ENCODE measurements around the gene ELAPOR1. TPM values are rescaled to one million over a fixed set of nuclear protein-coding genes. Genes with fewer than 3 reads are reported as not detected.
A peak's percentile ranks its signal among the peaks of the same experiment; 100 is the strongest.

ELAPOR1 gene
- total and polyA plus RNA-seq, 9 of the 15 experiments (the other 6 are each of a cell fraction or from before 2014, with no cell fraction given), result 0.07 to 1.2 (median 0.18) TPM

DNA sequence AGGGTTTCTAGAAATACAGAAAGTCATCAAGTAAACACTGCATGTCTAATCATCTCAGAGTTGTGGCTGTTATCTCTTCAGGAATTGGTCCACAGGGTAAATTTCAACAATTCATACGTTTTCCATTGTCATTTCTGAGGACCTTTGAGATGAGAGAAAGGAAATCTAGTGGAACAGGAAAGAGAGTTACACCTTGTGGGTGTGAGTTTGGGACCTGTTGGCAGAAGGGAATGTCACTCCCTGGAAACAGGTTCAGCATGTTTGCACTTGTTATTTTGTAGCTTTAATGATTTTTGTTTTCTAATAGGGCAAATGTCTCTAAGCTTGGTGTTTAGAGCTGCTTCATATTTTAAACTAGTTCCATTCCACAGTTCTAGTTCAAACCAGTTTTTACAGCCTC, 17.8 kb upstream of the ELAPOR1 start:
- no peaks in the 10 kb centered on the region for H3K9me3 ChIP-seq (replicated peaks; ENCODE audit: control insufficient read depth, insufficient read depth, low read depth, low read length)
- H3K4me3 ChIP-seq, result no peak overlapping the region
- H3K4me1 ChIP-seq (replicated peaks in 1 of 2; ENCODE audit: control insufficient read depth in 2 of 2, insufficient read depth in 2 of 2, low read length in 2 of 2), result peaks cover 13 to 30% of the 10 kb centered on the region in 2 experiments
- H3K9ac ChIP-seq (ENCODE audit: insufficient read depth in 1 of 2, low read depth in 2 of 2, low read length in 2 of 2), result peak overlapping the region in 1 of 2 experiments; percentile 7; a peak in 1 of 4 replicates
- H3K27ac ChIP-seq (ENCODE audit: extremely low read depth, low read depth, low read length), result peak overlapping the region; percentile 18; the same call in 2 of the 3 replicates
- in situ Hi-C loops (cut with MboI), result no loop called here
- H4K20me1 ChIP-seq (replicated peaks; ENCODE audit: control insufficient read depth, insufficient read depth, low read length), result no peaks in the 10 kb centered on the region
- H3K79me2 ChIP-seq (ENCODE audit: control insufficient read depth, insufficient read depth, low read length), result peaks cover 65% of the 10 kb centered on the region
- H3K36me3 ChIP-seq (ENCODE audit: control insufficient read depth, insufficient read depth, low read length), result peaks cover 48% of the 10 kb centered on the region
- DNase-seq (ENCODE audit: extremely low read depth in 1 of 4, low spot score in 3 of 4) (no peak), FAIRE-seq (no peak), ATAC-seq (no peak)
- POLR2A ChIA-PET, result interaction anchor here (0.6 to 1.1 kb wide), 2 partner anchors 180 to 375 kb away, joined by 3 to 4 read pairs; no protein-coding TSS in a partner anchor
- H3K4me2 ChIP-seq (ENCODE audit: insufficient read depth, low read length), result no peak overlapping the region
- H2AFZ ChIP-seq (ENCODE audit: low read depth, low read length), result no peak overlapping the region
- 8% methylated on average over 1 of the region's 1 CpG for WGBS (ENCODE audit: insufficient coverage, low coverage, missing lambda C conversion rate)
- CTCF ChIA-PET (ENCODE audit: low intra/inter-chr PET ratio), result no interaction called here
- H3K9me1 ChIP-seq (ENCODE audit: control insufficient read depth, insufficient read depth, low read length), result no peaks in the 10 kb centered on the region
- no TSS peak for BruUV-seq (replicated peaks)
- no peaks in the 10 kb centered on the region for H3K27me3 ChIP-seq (ENCODE audit: control insufficient read depth in 2 of 2, insufficient read depth in 2 of 2, low read length in 2 of 2)
- intact Hi-C loops (cut with micrococcal nuclease), result no loop called here
- TF ChIP-seq, protein P1, sequence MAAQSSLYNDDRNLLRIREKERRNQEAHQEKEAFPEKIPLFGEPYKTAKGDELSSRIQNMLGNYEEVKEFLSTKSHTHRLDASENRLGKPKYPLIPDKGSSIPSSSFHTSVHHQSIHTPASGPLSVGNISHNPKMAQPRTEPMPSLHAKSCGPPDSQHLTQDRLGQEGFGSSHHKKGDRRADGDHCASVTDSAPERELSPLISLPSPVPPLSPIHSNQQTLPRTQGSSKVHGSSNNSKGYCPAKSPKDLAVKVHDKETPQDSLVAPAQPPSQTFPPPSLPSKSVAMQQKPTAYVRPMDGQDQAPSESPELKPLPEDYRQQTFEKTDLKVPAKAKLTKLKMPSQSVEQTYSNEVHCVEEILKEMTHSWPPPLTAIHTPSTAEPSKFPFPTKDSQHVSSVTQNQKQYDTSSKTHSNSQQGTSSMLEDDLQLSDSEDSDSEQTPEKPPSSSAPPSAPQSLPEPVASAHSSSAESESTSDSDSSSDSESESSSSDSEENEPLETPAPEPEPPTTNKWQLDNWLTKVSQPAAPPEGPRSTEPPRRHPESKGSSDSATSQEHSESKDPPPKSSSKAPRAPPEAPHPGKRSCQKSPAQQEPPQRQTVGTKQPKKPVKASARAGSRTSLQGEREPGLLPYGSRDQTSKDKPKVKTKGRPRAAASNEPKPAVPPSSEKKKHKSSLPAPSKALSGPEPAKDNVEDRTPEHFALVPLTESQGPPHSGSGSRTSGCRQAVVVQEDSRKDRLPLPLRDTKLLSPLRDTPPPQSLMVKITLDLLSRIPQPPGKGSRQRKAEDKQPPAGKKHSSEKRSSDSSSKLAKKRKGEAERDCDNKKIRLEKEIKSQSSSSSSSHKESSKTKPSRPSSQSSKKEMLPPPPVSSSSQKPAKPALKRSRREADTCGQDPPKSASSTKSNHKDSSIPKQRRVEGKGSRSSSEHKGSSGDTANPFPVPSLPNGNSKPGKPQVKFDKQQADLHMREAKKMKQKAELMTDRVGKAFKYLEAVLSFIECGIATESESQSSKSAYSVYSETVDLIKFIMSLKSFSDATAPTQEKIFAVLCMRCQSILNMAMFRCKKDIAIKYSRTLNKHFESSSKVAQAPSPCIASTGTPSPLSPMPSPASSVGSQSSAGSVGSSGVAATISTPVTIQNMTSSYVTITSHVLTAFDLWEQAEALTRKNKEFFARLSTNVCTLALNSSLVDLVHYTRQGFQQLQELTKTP (IDR thresholded peaks at IDR 0.05; ENCODE audit: low read depth in 1 of 2, partially characterized antibody in 2 of 2), result peak in 1 of 2 experiments; percentile 48
- TF ChIP-seq ZNF766 (CRISPR knock-in tag; conservative IDR thresholded peaks at IDR 0.05), result 0 out of 2 replicates have a peak, but pooled peaks have one; percentile 33
- TF ChIP-seq SOX6 (IDR thresholded peaks at IDR 0.05), result peak; percentile 44; the same call in 1 of the 2 replicates
- TF ChIP-seq, protein P2, sequence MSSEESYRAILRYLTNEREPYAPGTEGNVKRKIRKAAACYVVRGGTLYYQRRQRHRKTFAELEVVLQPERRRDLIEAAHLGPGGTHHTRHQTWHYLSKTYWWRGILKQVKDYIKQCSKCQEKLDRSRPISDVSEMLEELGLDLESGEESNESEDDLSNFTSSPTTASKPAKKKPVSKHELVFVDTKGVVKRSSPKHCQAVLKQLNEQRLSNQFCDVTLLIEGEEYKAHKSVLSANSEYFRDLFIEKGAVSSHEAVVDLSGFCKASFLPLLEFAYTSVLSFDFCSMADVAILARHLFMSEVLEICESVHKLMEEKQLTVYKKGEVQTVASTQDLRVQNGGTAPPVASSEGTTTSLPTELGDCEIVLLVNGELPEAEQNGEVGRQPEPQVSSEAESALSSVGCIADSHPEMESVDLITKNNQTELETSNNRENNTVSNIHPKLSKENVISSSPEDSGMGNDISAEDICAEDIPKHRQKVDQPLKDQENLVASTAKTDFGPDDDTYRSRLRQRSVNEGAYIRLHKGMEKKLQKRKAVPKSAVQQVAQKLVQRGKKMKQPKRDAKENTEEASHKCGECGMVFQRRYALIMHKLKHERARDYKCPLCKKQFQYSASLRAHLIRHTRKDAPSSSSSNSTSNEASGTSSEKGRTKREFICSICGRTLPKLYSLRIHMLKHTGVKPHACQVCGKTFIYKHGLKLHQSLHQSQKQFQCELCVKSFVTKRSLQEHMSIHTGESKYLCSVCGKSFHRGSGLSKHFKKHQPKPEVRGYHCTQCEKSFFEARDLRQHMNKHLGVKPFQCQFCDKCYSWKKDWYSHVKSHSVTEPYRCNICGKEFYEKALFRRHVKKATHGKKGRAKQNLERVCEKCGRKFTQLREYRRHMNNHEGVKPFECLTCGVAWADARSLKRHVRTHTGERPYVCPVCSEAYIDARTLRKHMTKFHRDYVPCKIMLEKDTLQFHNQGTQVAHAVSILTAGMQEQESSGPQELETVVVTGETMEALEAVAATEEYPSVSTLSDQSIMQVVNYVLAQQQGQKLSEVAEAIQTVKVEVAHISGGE (CRISPR knock-in tag; IDR thresholded peaks at IDR 0.05), result peak in 1 of 3 experiments; percentile 74; a peak in 1 of 6 replicates
- TF ChIP-seq, protein P3, sequence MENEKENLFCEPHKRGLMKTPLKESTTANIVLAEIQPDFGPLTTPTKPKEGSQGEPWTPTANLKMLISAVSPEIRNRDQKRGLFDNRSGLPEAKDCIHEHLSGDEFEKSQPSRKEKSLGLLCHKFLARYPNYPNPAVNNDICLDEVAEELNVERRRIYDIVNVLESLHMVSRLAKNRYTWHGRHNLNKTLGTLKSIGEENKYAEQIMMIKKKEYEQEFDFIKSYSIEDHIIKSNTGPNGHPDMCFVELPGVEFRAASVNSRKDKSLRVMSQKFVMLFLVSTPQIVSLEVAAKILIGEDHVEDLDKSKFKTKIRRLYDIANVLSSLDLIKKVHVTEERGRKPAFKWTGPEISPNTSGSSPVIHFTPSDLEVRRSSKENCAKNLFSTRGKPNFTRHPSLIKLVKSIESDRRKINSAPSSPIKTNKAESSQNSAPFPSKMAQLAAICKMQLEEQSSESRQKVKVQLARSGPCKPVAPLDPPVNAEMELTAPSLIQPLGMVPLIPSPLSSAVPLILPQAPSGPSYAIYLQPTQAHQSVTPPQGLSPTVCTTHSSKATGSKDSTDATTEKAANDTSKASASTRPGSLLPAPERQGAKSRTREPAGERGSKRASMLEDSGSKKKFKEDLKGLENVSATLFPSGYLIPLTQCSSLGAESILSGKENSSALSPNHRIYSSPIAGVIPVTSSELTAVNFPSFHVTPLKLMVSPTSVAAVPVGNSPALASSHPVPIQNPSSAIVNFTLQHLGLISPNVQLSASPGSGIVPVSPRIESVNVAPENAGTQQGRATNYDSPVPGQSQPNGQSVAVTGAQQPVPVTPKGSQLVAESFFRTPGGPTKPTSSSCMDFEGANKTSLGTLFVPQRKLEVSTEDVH (IDR thresholded peaks at IDR 0.05; ENCODE audit: low read depth, partially characterized antibody), result no peak
- peak; percentile 10 for TF ChIP-seq BRF1 (IDR thresholded peaks at IDR 0.05; ENCODE audit: borderline replicate concordance, extremely low read depth, insufficient read length)
- TF ChIP-seq, protein P4, sequence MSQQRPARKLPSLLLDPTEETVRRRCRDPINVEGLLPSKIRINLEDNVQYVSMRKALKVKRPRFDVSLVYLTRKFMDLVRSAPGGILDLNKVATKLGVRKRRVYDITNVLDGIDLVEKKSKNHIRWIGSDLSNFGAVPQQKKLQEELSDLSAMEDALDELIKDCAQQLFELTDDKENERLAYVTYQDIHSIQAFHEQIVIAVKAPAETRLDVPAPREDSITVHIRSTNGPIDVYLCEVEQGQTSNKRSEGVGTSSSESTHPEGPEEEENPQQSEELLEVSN (IDR thresholded peaks at IDR 0.05; ENCODE audit: borderline replicate concordance in 1 of 2, extremely low read depth in 1 of 2, insufficient read depth in 1 of 2, insufficient read length in 1 of 2, low read depth in 1 of 2, low read length in 1 of 2, poor library complexity in 1 of 2, severe bottlenecking in 1 of 2), result no peak

All from K562 (cell line).